Activated naive CD4-positive, alpha-beta T cell treated with anti-CD3 and anti-CD28 coated beads for 36 hours (primary cell): ENCODE measurements around the gene CACNA1I. TPM values are rescaled to one million over a fixed set of nuclear protein-coding genes. Genes with fewer than 3 reads are reported as not detected.
A peak's percentile ranks its signal among the peaks of the same experiment; 100 is the strongest.

Source experiments
- CTCF ChIA-PET: fragments of 350-600 bp; sonication (Branson Sonifier 250); formaldehyde crosslinking; loops from one replicate; lab custom pipeline; 2021; ENCODE audit warnings: antibody characterized with exemption; lab: Charles Lee
- DNase-seq: peaks from one replicate; pipeline ENCODE4 v3.0.0-alpha.2; 2020
- H3K27ac Mint-ChIP-seq: one replicate; pipeline ENCODE4 v1.8.0; 2021; ENCODE audit warnings: mild to moderate bottlenecking, mixed read lengths
- H3K27me3 Mint-ChIP-seq: one replicate; pipeline ENCODE4 v1.8.0; 2021; ENCODE audit warnings: low read depth, mixed read lengths
- H3K36me3 Mint-ChIP-seq: one replicate; pipeline ENCODE4 v1.8.0; 2021; ENCODE audit warnings: low read depth, mixed read lengths
- H3K4me1 Mint-ChIP-seq: one replicate; pipeline ENCODE4 v1.8.0; 2021; ENCODE audit warnings: low read depth, mixed read lengths
- H3K4me3 Mint-ChIP-seq: one replicate; pipeline ENCODE4 v1.8.0; 2021; ENCODE audit warnings: mild to moderate bottlenecking, moderate library complexity, mixed read lengths
- H3K9me3 Mint-ChIP-seq: one replicate; pipeline ENCODE4 v1.8.0; 2021; ENCODE audit warnings: mixed read lengths
- intact Hi-C: fragments of 100-400 bp; cut with micrococcal nuclease; formaldehyde crosslinking; loops from one replicate; pipeline ENCODE4 v1.15.1; 2023
- total RNA-seq, 2 experiments: library from RNA; stranded (reverse); gene quantifications; one replicate each; pipeline ENCODE4 v1.2.3, GENCODE V29; 2021

The CACNA1I gene
- total RNA-seq, 2 experiments from 2014 or later: 0.27 to 0.31 TPM

- no peaks in the 10 kb centered on the region for H3K36me3 Mint-ChIP-seq
- CTCF ChIA-PET: interaction anchor here (0.7 to 1.8 kb wide), 3 partner anchors 127 to 363 kb away, joined by 3 to 10 read pairs (median 6); no protein-coding TSS in a partner anchor
These were observed 90.9 kb downstream of the CACNA1I start for GRCh38 chr22:39661501-39661841.

DNA sequence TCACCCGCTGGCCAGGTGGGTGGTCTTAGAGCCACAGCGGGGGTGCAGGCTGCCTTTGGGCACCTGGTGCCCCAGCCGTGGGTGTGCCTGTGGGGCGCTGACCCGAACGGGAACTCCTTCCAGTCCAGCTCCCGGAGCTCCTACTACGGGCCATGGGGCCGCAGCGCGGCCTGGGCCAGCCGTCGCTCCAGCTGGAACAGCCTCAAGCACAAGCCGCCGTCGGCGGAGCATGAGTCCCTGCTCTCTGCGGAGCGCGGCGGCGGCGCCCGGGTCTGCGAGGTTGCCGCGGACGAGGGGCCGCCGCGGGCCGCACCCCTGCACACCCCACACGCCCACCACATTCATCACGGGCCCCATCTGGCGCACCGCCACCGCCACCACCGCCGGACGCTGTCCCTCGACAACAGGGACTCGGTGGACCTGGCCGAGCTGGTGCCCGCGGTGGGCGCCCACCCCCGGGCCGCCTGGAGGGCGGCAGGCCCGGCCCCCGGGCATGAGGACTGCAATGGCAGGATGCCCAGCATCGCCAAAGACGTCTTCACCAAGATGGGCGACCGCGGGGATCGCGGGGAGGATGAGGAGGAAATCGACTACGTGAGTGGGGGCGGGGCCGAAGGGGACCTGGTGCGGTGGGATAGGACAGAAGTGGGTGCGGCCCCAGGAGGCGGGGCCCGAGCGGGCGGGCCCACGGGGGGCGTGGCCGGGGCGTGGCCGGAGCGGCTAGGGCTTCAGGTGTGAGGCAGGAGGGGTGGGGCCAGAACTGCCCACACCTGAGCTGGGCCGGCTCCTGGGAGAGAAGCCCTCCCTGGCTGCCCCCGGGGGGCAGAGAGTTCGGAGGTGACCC, 91.5 kb downstream of the CACNA1I start:
- CTCF ChIA-PET: interaction anchor here (0.7 to 1.8 kb wide), 3 partner anchors 127 to 363 kb away, joined by 3 to 10 read pairs (median 6); no protein-coding TSS in a partner anchor
- intact Hi-C loops: no loop called here
- peak; percentile 93 for DNase-seq
- Mint-ChIP-seq H3K4me1 (peaks cover 41% of the 10 kb centered on the region), H3K27me3 (no peaks in the 10 kb centered on the region), H3K36me3 (no peaks in the 10 kb centered on the region), H3K4me3 (peak overlapping the region; percentile 71), H3K27ac (no peak overlapping the region), H3K9me3 (no peaks in the 10 kb centered on the region)

More at GRCh38 chr22:39661501-39661841, 90.9 kb downstream of the CACNA1I start:
- no peak overlapping the region for H3K27ac Mint-ChIP-seq
- no peak for DNase-seq
- H3K4me1 Mint-ChIP-seq: peaks cover 47% of the 10 kb centered on the region
- peak overlapping the region; percentile 57 for H3K4me3 Mint-ChIP-seq
- no peaks in the 10 kb centered on the region for H3K27me3 Mint-ChIP-seq
- intact Hi-C loops: no loop called here
- no peaks in the 10 kb centered on the region for H3K9me3 Mint-ChIP-seq

GRCh38 chr22:39662686-39663052, 92.1 kb downstream of the CACNA1I start:
- Mint-ChIP-seq H3K27ac (no peak overlapping the region), H3K36me3 (no peaks in the 10 kb centered on the region), H3K9me3 (no peaks in the 10 kb centered on the region), H3K4me1 (peaks cover 35% of the 10 kb centered on the region), H3K4me3 (peak overlapping the region; percentile 71), H3K27me3 (no peaks in the 10 kb centered on the region)
- no peak for DNase-seq
- intact Hi-C loops: no loop called here
- CTCF ChIA-PET: no interaction called here

GRCh38 chr22:39663751-39664150, 93.2 kb downstream of the CACNA1I start:
- H3K36me3 Mint-ChIP-seq: peaks cover 6% of the 10 kb centered on the region
- no peak for DNase-seq
- no peaks in the 10 kb centered on the region for H3K9me3 Mint-ChIP-seq
- CTCF ChIA-PET: no interaction called here
- intact Hi-C loops: no loop called here
- no peaks in the 10 kb centered on the region for H3K27me3 Mint-ChIP-seq
- peaks cover 25% of the 10 kb centered on the region for H3K4me1 Mint-ChIP-seq
- no peak overlapping the region for H3K4me3 Mint-ChIP-seq
- H3K27ac Mint-ChIP-seq: no peak overlapping the region

GRCh38 chr22:39664485-39665200, 94.1 kb downstream of the CACNA1I start:
- peaks cover 8% of the 10 kb centered on the region for H3K36me3 Mint-ChIP-seq
- intact Hi-C loops: no loop called here
- H3K9me3 Mint-ChIP-seq: no peaks in the 10 kb centered on the region
- CTCF ChIA-PET: no interaction called here
- no peaks in the 10 kb centered on the region for H3K27me3 Mint-ChIP-seq
- H3K4me3 Mint-ChIP-seq: no peak overlapping the region
- H3K4me1 Mint-ChIP-seq: peaks cover 16% of the 10 kb centered on the region
- peak; percentile 47 for DNase-seq
- no peak overlapping the region for H3K27ac Mint-ChIP-seq

DNA sequence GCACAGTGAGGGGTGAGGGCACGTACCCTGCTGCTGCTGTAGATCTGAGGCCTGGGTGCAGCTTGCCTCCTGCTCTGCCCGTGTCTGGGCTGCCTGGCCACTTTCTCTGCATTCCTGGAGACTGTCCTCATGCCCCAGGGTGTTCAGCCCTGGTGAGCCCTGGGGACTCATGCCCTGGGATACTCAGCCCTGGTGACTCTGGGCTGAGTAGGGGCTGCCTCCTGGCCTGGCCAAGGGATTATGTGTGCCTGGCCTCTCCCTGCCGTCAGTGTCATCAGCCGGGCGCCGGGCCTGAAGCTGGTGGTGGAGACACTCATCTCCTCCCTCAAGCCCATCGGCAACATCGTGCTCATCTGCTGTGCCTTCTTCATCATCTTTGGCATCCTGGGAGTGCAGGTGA, 94.7 kb downstream of the CACNA1I start:
- intact Hi-C loops: no loop called here
- no peak for DNase-seq
- peaks cover 10% of the 10 kb centered on the region for H3K36me3 Mint-ChIP-seq
- CTCF ChIA-PET: no interaction called here
- H3K4me3 Mint-ChIP-seq: no peak overlapping the region
- H3K9me3 Mint-ChIP-seq: no peaks in the 10 kb centered on the region
- H3K4me1 Mint-ChIP-seq: peaks cover 14% of the 10 kb centered on the region
- no peak overlapping the region for H3K27ac Mint-ChIP-seq
- no peaks in the 10 kb centered on the region for H3K27me3 Mint-ChIP-seq

DNA sequence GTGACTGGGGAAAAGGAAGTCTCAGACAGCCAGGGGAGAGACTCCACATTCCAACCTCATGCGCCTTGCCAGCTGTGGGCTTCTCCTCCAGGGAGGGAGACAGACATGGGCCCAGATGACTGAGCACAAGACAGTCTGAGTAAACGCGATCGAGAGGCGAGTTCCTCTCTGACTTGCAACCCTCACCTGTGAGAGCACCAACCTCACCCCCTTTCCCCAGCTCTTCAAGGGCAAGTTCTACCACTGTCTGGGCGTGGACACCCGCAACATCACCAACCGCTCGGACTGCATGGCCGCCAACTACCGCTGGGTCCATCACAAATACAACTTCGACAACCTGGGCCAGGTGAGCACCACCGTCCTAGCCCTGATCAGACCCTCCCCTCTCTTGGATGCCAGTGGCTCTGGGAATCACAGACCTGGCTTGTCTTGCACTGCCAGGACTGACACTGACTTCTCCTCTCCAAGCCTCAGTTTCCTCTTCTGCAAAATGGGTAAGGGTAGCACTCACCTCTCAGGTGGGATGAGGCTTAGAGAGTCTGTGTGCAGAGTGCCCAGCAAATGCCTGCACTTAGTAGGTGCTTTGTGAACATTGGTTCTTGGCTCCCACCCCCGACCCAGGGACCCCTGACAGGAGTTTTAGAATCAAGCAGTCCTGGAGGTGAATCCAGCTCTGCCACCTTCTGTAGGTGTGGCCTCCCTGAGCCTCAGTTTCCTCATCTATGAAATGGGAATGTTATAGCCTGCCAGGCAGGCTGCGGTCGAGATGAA, 95.3 kb downstream of the CACNA1I start:
- no peaks in the 10 kb centered on the region for H3K27me3 Mint-ChIP-seq
- CTCF ChIA-PET: no interaction called here

DNA sequence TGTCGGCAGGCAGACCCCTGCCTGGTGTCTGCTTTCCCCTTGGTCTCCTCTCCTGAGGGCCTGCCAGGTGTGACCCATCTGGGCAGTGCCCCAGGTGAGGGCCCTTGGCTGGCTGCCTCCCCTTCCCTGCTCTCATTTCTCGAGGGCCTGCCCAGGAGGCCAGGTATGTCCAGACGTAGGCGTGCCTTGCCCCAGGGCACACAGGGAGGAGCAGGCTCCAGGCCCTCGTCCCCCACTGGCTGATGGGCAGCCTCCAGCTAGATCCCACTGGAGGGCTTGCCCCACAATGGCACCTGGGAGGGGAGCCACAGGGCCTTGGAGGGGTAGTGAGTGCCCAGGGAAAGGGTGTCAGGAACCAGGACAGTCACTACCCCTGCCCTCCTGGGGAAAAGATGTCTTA, 95.9 kb downstream of the CACNA1I start:
- intact Hi-C loops: no loop called here
- no peak for DNase-seq
- Mint-ChIP-seq H3K27me3 (no peaks in the 10 kb centered on the region), H3K4me3 (no peak overlapping the region), H3K27ac (no peak overlapping the region), H3K9me3 (peaks cover 11% of the 10 kb centered on the region), H3K36me3 (peaks cover 23% of the 10 kb centered on the region), H3K4me1 (peaks cover 11% of the 10 kb centered on the region)
- CTCF ChIA-PET: no interaction called here

More for the DNA sequence above, 95.3 kb downstream of the CACNA1I start:
- DNase-seq: no peak
- Mint-ChIP-seq H3K27ac (no peak overlapping the region), H3K4me1 (peaks cover 11% of the 10 kb centered on the region), H3K4me3 (no peak overlapping the region), H3K36me3 (peaks cover 17% of the 10 kb centered on the region), H3K9me3 (peaks cover 4% of the 10 kb centered on the region)
- intact Hi-C loops: no loop called here

DNA sequence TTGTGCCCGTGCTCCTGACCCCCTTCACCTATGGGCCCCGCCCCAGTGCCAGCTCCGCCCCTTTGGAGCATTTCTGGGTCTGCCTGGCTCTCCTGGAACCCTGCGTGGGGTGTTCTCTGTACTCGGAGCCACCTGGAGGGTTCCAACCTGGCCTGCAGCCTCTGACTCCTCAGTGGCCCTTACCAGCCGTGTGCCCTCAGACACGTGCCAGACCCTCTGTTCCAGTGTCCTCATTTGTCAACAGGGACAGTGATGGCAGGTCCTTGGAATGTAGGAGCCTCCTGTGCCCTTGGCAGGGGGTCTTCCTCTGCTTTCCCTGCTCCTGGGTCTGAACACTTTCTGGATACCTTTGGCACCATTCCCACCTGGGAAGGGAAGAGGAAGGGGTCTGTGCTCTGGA, 96.4 kb downstream of the CACNA1I start:
- H3K27ac Mint-ChIP-seq: no peak overlapping the region
- no peaks in the 10 kb centered on the region for H3K27me3 Mint-ChIP-seq
- H3K36me3 Mint-ChIP-seq: peaks cover 27% of the 10 kb centered on the region
- peaks cover 11% of the 10 kb centered on the region for H3K4me1 Mint-ChIP-seq
- intact Hi-C loops: no loop called here
- CTCF ChIA-PET: no interaction called here
- H3K4me3 Mint-ChIP-seq: no peak overlapping the region
- peaks cover 15% of the 10 kb centered on the region for H3K9me3 Mint-ChIP-seq
- no peak for DNase-seq

DNA sequence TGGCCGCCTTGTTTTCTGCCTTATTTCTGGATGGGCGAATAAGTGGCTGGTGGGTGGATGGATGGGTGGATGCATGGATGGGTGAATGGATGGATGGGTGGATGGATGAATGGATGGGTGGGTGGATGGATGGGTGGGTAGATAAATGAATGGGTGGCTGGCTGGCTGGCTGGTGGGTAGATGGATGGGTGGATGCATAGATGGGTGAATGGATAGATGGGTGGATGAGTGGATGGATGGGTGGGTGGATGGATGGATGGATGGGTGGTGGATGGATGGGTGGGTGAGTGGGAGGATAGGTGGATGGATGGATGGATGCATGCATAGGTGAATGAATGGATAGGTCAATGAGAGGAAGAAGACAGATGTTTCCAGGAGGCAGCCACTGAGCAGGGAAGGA, 98.9 kb downstream of the CACNA1I start:
- Mint-ChIP-seq H3K27ac (no peak overlapping the region), H3K4me3 (no peak overlapping the region), H3K9me3 (peaks cover 20% of the 10 kb centered on the region), H3K4me1 (no peaks in the 10 kb centered on the region), H3K27me3 (no peaks in the 10 kb centered on the region), H3K36me3 (peaks cover 45% of the 10 kb centered on the region)
- CTCF ChIA-PET: no interaction called here
- DNase-seq: no peak
- intact Hi-C loops: no loop called here

GRCh38 chr22:39671936-39672335, 101.4 kb downstream of the CACNA1I start:
- Mint-ChIP-seq H3K27ac (no peak overlapping the region), H3K4me1 (no peaks in the 10 kb centered on the region), H3K36me3 (peaks cover 45% of the 10 kb centered on the region), H3K27me3 (no peaks in the 10 kb centered on the region), H3K9me3 (peaks cover 20% of the 10 kb centered on the region), H3K4me3 (no peak overlapping the region)
- CTCF ChIA-PET: no interaction called here
- intact Hi-C loops: no loop called here
- DNase-seq: no peak

DNA sequence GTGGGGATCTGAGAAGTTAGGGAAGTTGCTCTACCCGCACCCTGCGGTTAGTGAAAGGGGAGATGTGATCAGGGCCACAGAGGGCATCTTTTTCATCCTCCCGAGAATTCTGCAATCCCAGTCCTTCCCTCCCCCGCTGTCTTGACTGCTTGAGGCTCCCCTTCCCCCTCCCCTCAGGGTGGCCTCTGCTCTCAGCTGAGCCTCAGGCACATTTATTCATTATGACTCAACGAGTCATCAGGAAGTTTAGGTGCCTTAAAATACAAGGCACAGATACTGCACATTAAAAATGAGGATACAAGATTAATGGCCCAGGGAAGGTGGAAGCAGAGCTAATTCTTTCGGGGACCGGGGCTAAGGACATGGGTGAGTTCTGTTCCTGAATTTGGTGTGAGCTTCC, 104.0 kb downstream of the CACNA1I start:
- Mint-ChIP-seq H3K4me1 (no peaks in the 10 kb centered on the region), H3K36me3 (peaks cover 37% of the 10 kb centered on the region), H3K4me3 (no peak overlapping the region), H3K27ac (no peak overlapping the region), H3K9me3 (peaks cover 20% of the 10 kb centered on the region), H3K27me3 (no peaks in the 10 kb centered on the region)
- CTCF ChIA-PET: no interaction called here
- intact Hi-C loops: no loop called here
- no peak for DNase-seq
